K562 (cell line): ENCODE data around the gene CARD9. TPM values are rescaled to one million over a fixed set of nuclear protein-coding genes. Genes with fewer than 3 reads are reported as not detected.

ENCODE experiments used
- GABPB1 ChIP-seq: sonication (generic); formaldehyde crosslinking; IDR thresholded peaks from 2 replicates; pipeline ENCODE4 v1.8.0; 2022; ENCODE audit warnings: mild to moderate bottlenecking, missing genetic modification reagents
- MYBL2 ChIP-seq, 2 experiments: fragments of 450-650 bp in 1 of 2; sonication (generic) in 1 of 2; formaldehyde crosslinking in 1 of 2; IDR thresholded peaks; 2 replicates each; pipeline versions ENCODE4 v1.6.1 to v1.8.1; 2017 to 2022; ENCODE audit warnings: borderline replicate concordance in 1 of 2, inconsistent platforms in 1 of 2, low read depth in 1 of 2, mild to moderate bottlenecking in 1 of 2, missing genetic modification reagents in 1 of 2, moderate library complexity in 1 of 2
- NRF1 ChIP-seq, 2 experiments: fragments of 450-650 bp; IDR thresholded peaks in 1 of 2; conservative IDR thresholded peaks in 1 of 2; 2 replicates each; pipeline ENCODE4 v1.6.1; 2014; ENCODE audit warnings: mild to moderate bottlenecking in 2 of 2
- polyA plus RNA-seq, 8 experiments: library from polyadenylated mRNA; depleted of rRNA in 4 of 8; stranded (reverse) in 5 of 8; unstranded in 3 of 8; fragments of >200 nt; fragmentation: Nextera tagmentation in 2 of 8; fragmentation: Illumina TruSeq in 1 of 8; extraction: Ambion mirVana in 2 of 8; extraction: Trizol in 1 of 8; gene quantifications; 2 replicates each; pipeline versions ENCODE4 v1.2.1 to v1.2.3, GENCODE V29; 2011 to 2014; ENCODE audit warnings: inconsistent platforms in 1 of 8, missing spikeins in 1 of 8
- total RNA-seq, 7 experiments: library from RNA; depleted of rRNA in 6 of 7; stranded (reverse); fragments of >200 nt in 6 of 7; fragmentation: Illumina TruSeq in 2 of 7; extraction: Trizol in 2 of 7; gene quantifications; 2 replicates each; pipeline versions ENCODE4 v1.2.1 to v1.2.3, GENCODE V29; 2011 to 2021; ENCODE audit warnings: low replicate concordance in 1 of 7
- TF ChIP-seq, protein P1 (sequence below), 2 experiments: IDR thresholded peaks in 1 of 2; conservative IDR thresholded peaks in 1 of 2; 2 replicates each; pipeline ENCODE4 v1.6.1; 2016; ENCODE audit warnings: low read depth in 2 of 2, mild to moderate bottlenecking in 1 of 2, missing compliant biosample characterization in 1 of 2, missing genetic modification characterization in 1 of 2, moderate library complexity in 1 of 2
- TF ChIP-seq, protein P2 (sequence below), 2 experiments: fragments of 150-350 bp in 1 of 2; IDR thresholded peaks; 2 replicates each; pipeline ENCODE4 v1.6.1; 2012 to 2016; ENCODE audit warnings: low read depth in 2 of 2, low read length in 2 of 2, mild to moderate bottlenecking in 1 of 2, moderate library complexity in 1 of 2
- TF ChIP-seq, protein P3 (sequence below), 2 experiments: fragments of 450-650 bp in 1 of 2; IDR thresholded peaks; 2 replicates each; pipeline ENCODE4 v1.6.1; 2011 to 2017; ENCODE audit warnings: low read depth in 2 of 2, antibody characterized with exemption in 1 of 2, borderline replicate concordance in 1 of 2, low read length in 1 of 2, mild to moderate bottlenecking in 1 of 2, mixed read lengths in 1 of 2; ENCODE audit not compliant: control insufficient read depth in 1 of 2
- TF ChIP-seq, protein P4 (sequence below): sonication (generic); formaldehyde crosslinking; IDR thresholded peaks from 2 replicates; pipeline ENCODE4 v1.9.0; 2022; ENCODE audit warnings: mild to moderate bottlenecking, missing genetic modification reagents
- TF ChIP-seq, protein P5 (sequence below): sonication (generic); formaldehyde crosslinking; IDR thresholded peaks from 2 replicates; pipeline ENCODE4 v1.8.0; 2022; ENCODE audit warnings: mild to moderate bottlenecking, missing genetic modification reagents

CARD9 gene
- total and polyA plus RNA-seq, 9 of the 15 experiments (the other 6 are each of a cell fraction or from before 2014, with no cell fraction given): 1.7 to 53.0 (median 9.7) TPM

DNA sequence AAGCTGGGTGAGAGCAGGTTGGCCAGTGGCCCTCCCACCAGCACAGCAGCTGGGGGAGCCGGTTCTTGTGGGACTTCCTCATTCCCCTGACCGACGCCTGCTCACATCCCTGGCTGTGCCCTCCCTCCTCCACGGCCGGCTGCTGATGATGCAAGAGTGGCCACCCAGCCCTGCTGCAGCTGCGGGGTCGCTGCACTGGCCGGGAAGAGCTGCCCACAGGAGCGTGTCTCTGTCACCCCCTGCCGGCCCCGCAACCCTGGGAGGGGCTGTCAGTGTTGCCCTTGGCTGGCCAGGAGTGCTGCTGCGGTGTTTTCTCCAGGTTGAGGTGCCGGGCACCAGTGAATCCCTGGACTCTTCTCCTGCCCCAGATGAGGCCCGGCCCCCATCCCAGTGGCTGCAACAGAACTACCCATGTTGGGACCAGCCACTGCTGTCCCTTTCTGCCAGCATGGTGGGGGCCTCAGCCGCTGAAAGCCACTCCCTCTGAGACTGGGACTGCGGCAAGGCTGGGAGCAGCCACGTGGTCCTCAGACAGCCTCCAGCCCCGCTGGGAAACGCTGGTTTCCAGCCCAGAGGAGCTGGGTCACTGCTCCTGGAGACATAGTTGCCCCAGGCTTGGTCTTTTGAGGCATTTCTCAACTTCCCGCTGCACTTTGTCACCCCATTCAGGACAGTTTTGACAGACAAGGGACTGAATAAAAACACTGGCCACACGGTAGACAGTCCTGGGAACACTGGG lies 739 bp downstream of the CARD9 start (continued):
- TF ChIP-seq, protein P1, sequence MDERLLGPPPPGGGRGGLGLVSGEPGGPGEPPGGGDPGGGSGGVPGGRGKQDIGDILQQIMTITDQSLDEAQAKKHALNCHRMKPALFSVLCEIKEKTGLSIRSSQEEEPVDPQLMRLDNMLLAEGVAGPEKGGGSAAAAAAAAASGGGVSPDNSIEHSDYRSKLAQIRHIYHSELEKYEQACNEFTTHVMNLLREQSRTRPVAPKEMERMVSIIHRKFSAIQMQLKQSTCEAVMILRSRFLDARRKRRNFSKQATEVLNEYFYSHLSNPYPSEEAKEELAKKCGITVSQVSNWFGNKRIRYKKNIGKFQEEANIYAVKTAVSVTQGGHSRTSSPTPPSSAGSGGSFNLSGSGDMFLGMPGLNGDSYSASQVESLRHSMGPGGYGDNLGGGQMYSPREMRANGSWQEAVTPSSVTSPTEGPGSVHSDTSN (CRISPR knock-in tag; IDR thresholded peaks at IDR 0.05; ENCODE audit: low read depth): no peak
- TF ChIP-seq, protein P1 (tag; conservative IDR thresholded peaks at IDR 0.05; ENCODE audit: low read depth): no peak
- TF ChIP-seq, protein P2, sequence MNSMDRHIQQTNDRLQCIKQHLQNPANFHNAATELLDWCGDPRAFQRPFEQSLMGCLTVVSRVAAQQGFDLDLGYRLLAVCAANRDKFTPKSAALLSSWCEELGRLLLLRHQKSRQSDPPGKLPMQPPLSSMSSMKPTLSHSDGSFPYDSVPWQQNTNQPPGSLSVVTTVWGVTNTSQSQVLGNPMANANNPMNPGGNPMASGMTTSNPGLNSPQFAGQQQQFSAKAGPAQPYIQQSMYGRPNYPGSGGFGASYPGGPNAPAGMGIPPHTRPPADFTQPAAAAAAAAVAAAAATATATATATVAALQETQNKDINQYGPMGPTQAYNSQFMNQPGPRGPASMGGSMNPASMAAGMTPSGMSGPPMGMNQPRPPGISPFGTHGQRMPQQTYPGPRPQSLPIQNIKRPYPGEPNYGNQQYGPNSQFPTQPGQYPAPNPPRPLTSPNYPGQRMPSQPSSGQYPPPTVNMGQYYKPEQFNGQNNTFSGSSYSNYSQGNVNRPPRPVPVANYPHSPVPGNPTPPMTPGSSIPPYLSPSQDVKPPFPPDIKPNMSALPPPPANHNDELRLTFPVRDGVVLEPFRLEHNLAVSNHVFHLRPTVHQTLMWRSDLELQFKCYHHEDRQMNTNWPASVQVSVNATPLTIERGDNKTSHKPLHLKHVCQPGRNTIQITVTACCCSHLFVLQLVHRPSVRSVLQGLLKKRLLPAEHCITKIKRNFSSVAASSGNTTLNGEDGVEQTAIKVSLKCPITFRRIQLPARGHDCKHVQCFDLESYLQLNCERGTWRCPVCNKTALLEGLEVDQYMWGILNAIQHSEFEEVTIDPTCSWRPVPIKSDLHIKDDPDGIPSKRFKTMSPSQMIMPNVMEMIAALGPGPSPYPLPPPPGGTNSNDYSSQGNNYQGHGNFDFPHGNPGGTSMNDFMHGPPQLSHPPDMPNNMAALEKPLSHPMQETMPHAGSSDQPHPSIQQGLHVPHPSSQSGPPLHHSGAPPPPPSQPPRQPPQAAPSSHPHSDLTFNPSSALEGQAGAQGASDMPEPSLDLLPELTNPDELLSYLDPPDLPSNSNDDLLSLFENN (IDR thresholded peaks at IDR 0.05; ENCODE audit: low read depth in 2 of 2, low read length in 2 of 2): no peak
- TF ChIP-seq, protein P3, sequence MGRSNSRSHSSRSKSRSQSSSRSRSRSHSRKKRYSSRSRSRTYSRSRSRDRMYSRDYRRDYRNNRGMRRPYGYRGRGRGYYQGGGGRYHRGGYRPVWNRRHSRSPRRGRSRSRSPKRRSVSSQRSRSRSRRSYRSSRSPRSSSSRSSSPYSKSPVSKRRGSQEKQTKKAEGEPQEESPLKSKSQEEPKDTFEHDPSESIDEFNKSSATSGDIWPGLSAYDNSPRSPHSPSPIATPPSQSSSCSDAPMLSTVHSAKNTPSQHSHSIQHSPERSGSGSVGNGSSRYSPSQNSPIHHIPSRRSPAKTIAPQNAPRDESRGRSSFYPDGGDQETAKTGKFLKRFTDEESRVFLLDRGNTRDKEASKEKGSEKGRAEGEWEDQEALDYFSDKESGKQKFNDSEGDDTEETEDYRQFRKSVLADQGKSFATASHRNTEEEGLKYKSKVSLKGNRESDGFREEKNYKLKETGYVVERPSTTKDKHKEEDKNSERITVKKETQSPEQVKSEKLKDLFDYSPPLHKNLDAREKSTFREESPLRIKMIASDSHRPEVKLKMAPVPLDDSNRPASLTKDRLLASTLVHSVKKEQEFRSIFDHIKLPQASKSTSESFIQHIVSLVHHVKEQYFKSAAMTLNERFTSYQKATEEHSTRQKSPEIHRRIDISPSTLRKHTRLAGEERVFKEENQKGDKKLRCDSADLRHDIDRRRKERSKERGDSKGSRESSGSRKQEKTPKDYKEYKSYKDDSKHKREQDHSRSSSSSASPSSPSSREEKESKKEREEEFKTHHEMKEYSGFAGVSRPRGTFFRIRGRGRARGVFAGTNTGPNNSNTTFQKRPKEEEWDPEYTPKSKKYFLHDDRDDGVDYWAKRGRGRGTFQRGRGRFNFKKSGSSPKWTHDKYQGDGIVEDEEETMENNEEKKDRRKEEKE (IDR thresholded peaks at IDR 0.05; ENCODE audit: borderline replicate concordance in 1 of 2, control insufficient read depth in 1 of 2, low read depth in 2 of 2, low read length in 1 of 2): no peak
- TF ChIP-seq, protein P4, sequence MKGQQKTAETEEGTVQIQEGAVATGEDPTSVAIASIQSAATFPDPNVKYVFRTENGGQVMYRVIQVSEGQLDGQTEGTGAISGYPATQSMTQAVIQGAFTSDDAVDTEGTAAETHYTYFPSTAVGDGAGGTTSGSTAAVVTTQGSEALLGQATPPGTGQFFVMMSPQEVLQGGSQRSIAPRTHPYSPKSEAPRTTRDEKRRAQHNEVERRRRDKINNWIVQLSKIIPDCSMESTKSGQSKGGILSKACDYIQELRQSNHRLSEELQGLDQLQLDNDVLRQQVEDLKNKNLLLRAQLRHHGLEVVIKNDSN (CRISPR knock-in tag): peak; percentile 68
- TF ChIP-seq NRF1 (conservative IDR thresholded peaks at IDR 0.05 in 1 of 2, IDR thresholded peaks at IDR 0.05 in 1 of 2): peak; percentile 72 to 78
- TF ChIP-seq GABPB1: peak; percentile 67
- TF ChIP-seq MYBL2 (IDR thresholded peaks at IDR 0.05; ENCODE audit: low read depth): no peak
- no peak for TF ChIP-seq MYBL2 (CRISPR knock-in tag; IDR thresholded peaks at IDR 0.05; ENCODE audit: borderline replicate concordance)
- TF ChIP-seq, protein P5, sequence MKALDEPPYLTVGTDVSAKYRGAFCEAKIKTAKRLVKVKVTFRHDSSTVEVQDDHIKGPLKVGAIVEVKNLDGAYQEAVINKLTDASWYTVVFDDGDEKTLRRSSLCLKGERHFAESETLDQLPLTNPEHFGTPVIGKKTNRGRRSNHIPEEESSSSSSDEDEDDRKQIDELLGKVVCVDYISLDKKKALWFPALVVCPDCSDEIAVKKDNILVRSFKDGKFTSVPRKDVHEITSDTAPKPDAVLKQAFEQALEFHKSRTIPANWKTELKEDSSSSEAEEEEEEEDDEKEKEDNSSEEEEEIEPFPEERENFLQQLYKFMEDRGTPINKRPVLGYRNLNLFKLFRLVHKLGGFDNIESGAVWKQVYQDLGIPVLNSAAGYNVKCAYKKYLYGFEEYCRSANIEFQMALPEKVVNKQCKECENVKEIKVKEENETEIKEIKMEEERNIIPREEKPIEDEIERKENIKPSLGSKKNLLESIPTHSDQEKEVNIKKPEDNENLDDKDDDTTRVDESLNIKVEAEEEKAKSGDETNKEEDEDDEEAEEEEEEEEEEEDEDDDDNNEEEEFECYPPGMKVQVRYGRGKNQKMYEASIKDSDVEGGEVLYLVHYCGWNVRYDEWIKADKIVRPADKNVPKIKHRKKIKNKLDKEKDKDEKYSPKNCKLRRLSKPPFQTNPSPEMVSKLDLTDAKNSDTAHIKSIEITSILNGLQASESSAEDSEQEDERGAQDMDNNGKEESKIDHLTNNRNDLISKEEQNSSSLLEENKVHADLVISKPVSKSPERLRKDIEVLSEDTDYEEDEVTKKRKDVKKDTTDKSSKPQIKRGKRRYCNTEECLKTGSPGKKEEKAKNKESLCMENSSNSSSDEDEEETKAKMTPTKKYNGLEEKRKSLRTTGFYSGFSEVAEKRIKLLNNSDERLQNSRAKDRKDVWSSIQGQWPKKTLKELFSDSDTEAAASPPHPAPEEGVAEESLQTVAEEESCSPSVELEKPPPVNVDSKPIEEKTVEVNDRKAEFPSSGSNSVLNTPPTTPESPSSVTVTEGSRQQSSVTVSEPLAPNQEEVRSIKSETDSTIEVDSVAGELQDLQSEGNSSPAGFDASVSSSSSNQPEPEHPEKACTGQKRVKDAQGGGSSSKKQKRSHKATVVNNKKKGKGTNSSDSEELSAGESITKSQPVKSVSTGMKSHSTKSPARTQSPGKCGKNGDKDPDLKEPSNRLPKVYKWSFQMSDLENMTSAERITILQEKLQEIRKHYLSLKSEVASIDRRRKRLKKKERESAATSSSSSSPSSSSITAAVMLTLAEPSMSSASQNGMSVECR (CRISPR knock-in tag): peak; percentile 86
